Measurements from ENCODE around the gene SSC5D.

SSC5D gene

DNA sequence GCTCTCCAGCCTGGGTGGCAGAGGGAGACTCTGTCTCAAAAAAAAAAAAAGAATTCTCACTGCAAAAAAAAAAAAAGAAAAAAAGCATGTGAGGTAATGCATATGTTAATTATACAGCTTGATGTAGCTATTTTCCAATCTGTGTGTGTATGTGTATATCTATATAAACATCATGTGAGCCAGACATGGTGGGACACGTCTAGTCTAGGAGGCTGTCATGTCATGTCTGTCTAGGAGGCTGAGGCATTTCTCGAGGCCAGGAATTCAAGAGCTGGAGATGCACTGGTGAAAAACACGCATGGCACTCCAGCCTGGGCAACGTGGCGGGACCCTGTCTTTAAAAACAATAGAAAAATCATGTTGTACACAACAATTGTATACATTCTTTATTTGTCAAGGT is 64.0 kb downstream of the SSC5D start (continued):
- no peak for TF ChIP-seq POU6F1 (CRISPR knock-in tag; IDR thresholded peaks at IDR 0.05; ENCODE audit: borderline replicate concordance, low read depth)
- TF ChIP-seq SNAI2 (CRISPR knock-in tag; IDR thresholded peaks at IDR 0.05), result no peak
- TF ChIP-seq TCF4 (CRISPR knock-in tag; IDR thresholded peaks at IDR 0.05; ENCODE audit: borderline replicate concordance), result no peak

GRCh38 chr19:55552620-55553019 is 64.4 kb downstream of the SSC5D start:
- TF ChIP-seq CSDC2 (CRISPR knock-in tag; IDR thresholded peaks at IDR 0.05) (no peak), SNAI2 (CRISPR knock-in tag; IDR thresholded peaks at IDR 0.05) (no peak), GLIS3 (CRISPR knock-in tag; IDR thresholded peaks at IDR 0.05) (no peak), ZFP30 (CRISPR knock-in tag; IDR thresholded peaks at IDR 0.05) (no peak), TCF4 (CRISPR knock-in tag; IDR thresholded peaks at IDR 0.05; ENCODE audit: borderline replicate concordance) (no peak), ZNF70 (CRISPR knock-in tag; IDR thresholded peaks at IDR 0.05) (no peak), TSHZ2 (CRISPR knock-in tag; IDR thresholded peaks at IDR 0.05) (no peak), CSRNP3 (CRISPR knock-in tag; IDR thresholded peaks at IDR 0.05) (no peak)

DNA sequence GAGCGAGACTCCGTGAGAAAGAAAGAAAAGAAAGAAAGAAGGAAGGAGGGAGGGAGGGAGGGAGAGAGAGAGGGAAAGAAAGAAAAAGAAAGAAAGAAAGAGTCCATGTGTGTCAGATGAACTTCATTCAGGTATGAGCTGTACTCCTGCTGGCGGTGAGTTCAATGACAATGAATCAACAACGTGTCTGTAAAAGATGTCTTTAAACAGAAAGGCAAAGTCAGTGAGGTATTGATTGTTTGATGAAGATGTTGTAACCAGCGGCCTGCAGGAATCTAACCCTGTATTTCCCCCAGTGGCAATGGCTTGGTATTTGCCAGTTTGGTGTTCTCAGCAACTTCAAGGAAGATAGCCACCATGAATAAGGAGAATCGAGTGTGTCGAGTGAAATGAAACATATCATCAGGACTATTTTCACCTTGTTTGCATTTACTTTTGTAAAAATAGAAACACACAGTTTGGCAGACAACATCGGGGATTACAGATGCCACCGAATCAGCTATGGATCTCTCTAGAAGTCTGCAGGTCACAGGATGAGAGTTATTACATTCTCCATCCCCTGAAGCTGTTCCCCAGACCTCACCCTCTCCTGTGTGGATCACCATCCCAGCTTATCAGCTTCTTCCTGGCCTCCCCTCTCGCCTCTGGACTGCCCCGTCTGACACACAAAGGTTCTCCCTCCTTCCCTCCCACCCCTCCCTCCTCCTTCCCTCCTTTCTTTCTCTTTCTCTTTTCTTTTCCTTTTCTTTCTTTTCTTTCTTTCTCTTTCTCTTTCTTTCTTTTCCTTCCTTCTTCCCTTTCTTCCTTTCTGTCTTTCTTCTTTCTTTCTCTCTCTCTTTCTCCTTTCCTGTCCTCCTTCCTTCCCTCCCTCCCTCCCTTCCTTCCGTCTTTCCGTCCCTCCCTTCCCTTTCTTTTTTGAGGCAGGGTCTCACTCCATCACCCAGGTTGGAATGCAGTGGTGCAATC is 65.3 kb downstream of the SSC5D start:
- TF ChIP-seq TOX (CRISPR knock-in tag; IDR thresholded peaks at IDR 0.05; ENCODE audit: borderline replicate concordance) (no peak), TCF4 (CRISPR knock-in tag; IDR thresholded peaks at IDR 0.05; ENCODE audit: borderline replicate concordance) (no peak), ARNTL (CRISPR knock-in tag; IDR thresholded peaks at IDR 0.05; ENCODE audit: borderline replicate concordance, low read depth) (no peak), ZC3H10 (CRISPR knock-in tag; IDR thresholded peaks at IDR 0.05) (no peak), GLIS3 (CRISPR knock-in tag; IDR thresholded peaks at IDR 0.05) (no peak), ESRRG (CRISPR knock-in tag; IDR thresholded peaks at IDR 0.05) (no peak), ZNF70 (CRISPR knock-in tag; IDR thresholded peaks at IDR 0.05) (no peak), OSR1 (CRISPR knock-in tag; IDR thresholded peaks at IDR 0.05) (no peak), CREB5 (CRISPR knock-in tag; IDR thresholded peaks at IDR 0.05; ENCODE audit: low read depth) (no peak), ZFP30 (CRISPR knock-in tag; IDR thresholded peaks at IDR 0.05) (no peak), PATZ1 (CRISPR knock-in tag; IDR thresholded peaks at IDR 0.05; ENCODE audit: borderline replicate concordance) (no peak), RARB (CRISPR knock-in tag; IDR thresholded peaks at IDR 0.05) (no peak), TSHZ2 (CRISPR knock-in tag; IDR thresholded peaks at IDR 0.05) (no peak), ISL1 (CRISPR knock-in tag; IDR thresholded peaks at IDR 0.05) (no peak), ZNF8 (CRISPR knock-in tag; IDR thresholded peaks at IDR 0.05) (no peak), SNAI2 (CRISPR knock-in tag; IDR thresholded peaks at IDR 0.05) (no peak), POU6F1 (CRISPR knock-in tag; IDR thresholded peaks at IDR 0.05; ENCODE audit: borderline replicate concordance, low read depth) (no peak), ZFP3 (CRISPR knock-in tag; IDR thresholded peaks at IDR 0.05) (no peak), BACH2 (CRISPR knock-in tag; IDR thresholded peaks at IDR 0.05; ENCODE audit: borderline replicate concordance) (no peak)
- ATAC-seq, result no peak

More at GRCh38 chr19:55552620-55553019, 64.4 kb downstream of the SSC5D start:
- no peak for ATAC-seq

Data from SK-N-SH treated with all-trans-retinoic acid at 6 μM for 48 hours (cell line).